ENCODE measurements around the gene TET1.
A peak's percentile ranks its signal among the peaks of the same experiment; 100 is the strongest.

The TET1 gene

GRCh38 chr10:68600041-68600778, 40.1 kb downstream of the TET1 start:
- peak; percentile 98 for ATAC-seq
- 0 out of 2 replicates have a peak, but pooled peaks have one; percentile 12 for TF ChIP-seq ZFP3 (CRISPR knock-in tag; IDR thresholded peaks at IDR 0.05)
- TF ChIP-seq, protein P1, sequence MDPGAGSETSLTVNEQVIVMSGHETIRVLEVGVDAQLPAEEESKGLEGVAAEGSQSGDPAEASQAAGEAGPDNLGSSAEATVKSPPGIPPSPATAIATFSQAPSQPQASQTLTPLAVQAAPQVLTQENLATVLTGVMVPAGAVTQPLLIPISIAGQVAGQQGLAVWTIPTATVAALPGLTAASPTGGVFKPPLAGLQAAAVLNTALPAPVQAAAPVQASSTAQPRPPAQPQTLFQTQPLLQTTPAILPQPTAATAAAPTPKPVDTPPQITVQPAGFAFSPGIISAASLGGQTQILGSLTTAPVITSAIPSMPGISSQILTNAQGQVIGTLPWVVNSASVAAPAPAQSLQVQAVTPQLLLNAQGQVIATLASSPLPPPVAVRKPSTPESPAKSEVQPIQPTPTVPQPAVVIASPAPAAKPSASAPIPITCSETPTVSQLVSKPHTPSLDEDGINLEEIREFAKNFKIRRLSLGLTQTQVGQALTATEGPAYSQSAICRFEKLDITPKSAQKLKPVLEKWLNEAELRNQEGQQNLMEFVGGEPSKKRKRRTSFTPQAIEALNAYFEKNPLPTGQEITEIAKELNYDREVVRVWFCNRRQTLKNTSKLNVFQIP (CRISPR knock-in tag; IDR thresholded peaks at IDR 0.05; ENCODE audit: borderline replicate concordance, low read depth), result no peak
- TF ChIP-seq CSRNP3 (CRISPR knock-in tag; IDR thresholded peaks at IDR 0.05), result no peak
- no peak for TF ChIP-seq PPARA (CRISPR knock-in tag; IDR thresholded peaks at IDR 0.05; ENCODE audit: borderline replicate concordance)
- no peak for TF ChIP-seq CSDC2 (CRISPR knock-in tag; IDR thresholded peaks at IDR 0.05)

GRCh38 chr10:68601501-68602265, 41.5 kb downstream of the TET1 start:
- no peak for ATAC-seq
- TF ChIP-seq GLIS3 (CRISPR knock-in tag; IDR thresholded peaks at IDR 0.05) (no peak), PPARA (CRISPR knock-in tag; IDR thresholded peaks at IDR 0.05; ENCODE audit: borderline replicate concordance) (no peak), ISL1 (CRISPR knock-in tag; IDR thresholded peaks at IDR 0.05) (no peak), ZC3H10 (CRISPR knock-in tag; IDR thresholded peaks at IDR 0.05) (no peak), ZNF565 (CRISPR knock-in tag; conservative IDR thresholded peaks at IDR 0.05; ENCODE audit: low read depth) (no peak), ARNTL (CRISPR knock-in tag; IDR thresholded peaks at IDR 0.05; ENCODE audit: borderline replicate concordance, low read depth) (no peak), CSDC2 (CRISPR knock-in tag; IDR thresholded peaks at IDR 0.05) (no peak), TOX (CRISPR knock-in tag; IDR thresholded peaks at IDR 0.05; ENCODE audit: borderline replicate concordance) (no peak), ZFP3 (CRISPR knock-in tag; IDR thresholded peaks at IDR 0.05) (no peak), OSR1 (CRISPR knock-in tag; IDR thresholded peaks at IDR 0.05) (no peak), SNAI2 (CRISPR knock-in tag; IDR thresholded peaks at IDR 0.05) (no peak), ZNF70 (CRISPR knock-in tag; IDR thresholded peaks at IDR 0.05) (no peak), RARB (CRISPR knock-in tag; IDR thresholded peaks at IDR 0.05) (no peak), BACH2 (CRISPR knock-in tag; IDR thresholded peaks at IDR 0.05; ENCODE audit: borderline replicate concordance) (no peak), ZNF8 (CRISPR knock-in tag; IDR thresholded peaks at IDR 0.05) (no peak), ZFP30 (CRISPR knock-in tag; IDR thresholded peaks at IDR 0.05) (no peak)
- TF ChIP-seq, protein P2, sequence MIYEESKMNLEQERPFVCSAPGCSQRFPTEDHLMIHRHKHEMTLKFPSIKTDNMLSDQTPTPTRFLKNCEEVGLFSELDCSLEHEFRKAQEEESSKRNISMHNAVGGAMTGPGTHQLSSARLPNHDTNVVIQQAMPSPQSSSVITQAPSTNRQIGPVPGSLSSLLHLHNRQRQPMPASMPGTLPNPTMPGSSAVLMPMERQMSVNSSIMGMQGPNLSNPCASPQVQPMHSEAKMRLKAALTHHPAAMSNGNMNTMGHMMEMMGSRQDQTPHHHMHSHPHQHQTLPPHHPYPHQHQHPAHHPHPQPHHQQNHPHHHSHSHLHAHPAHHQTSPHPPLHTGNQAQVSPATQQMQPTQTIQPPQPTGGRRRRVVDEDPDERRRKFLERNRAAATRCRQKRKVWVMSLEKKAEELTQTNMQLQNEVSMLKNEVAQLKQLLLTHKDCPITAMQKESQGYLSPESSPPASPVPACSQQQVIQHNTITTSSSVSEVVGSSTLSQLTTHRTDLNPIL (CRISPR knock-in tag; IDR thresholded peaks at IDR 0.05; ENCODE audit: low read depth), result no peak
- TF ChIP-seq, protein P1 (CRISPR knock-in tag; IDR thresholded peaks at IDR 0.05; ENCODE audit: borderline replicate concordance, low read depth), result no peak

DNA sequence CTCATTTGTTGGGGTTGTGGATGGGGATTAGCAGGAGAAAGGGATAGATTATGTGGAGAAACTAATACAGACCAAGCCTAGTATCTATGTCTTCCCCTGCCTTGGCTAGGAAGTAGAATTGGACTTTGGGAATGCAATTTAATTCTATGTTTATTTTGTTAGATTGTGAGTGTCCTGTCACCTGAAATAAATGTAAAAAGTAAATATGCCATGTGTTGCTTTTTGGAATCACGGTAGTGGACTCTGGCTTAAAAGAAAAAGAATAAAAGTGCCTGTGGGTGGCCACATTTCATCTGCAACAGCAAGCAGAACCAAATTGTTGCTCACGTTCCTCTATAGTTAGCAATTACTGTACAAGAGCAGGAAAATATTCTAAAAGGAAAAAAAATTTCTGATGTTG, 42.3 kb downstream of the TET1 start:
- TF ChIP-seq TCF4 (CRISPR knock-in tag; IDR thresholded peaks at IDR 0.05; ENCODE audit: borderline replicate concordance) (no peak), SNAI2 (CRISPR knock-in tag; IDR thresholded peaks at IDR 0.05) (no peak), RARB (CRISPR knock-in tag; IDR thresholded peaks at IDR 0.05) (no peak), TOX (CRISPR knock-in tag; IDR thresholded peaks at IDR 0.05; ENCODE audit: borderline replicate concordance) (no peak), BACH2 (CRISPR knock-in tag; IDR thresholded peaks at IDR 0.05; ENCODE audit: borderline replicate concordance) (no peak), ZFP30 (CRISPR knock-in tag; IDR thresholded peaks at IDR 0.05) (no peak), TSHZ2 (CRISPR knock-in tag; IDR thresholded peaks at IDR 0.05) (no peak), CSRNP3 (CRISPR knock-in tag; IDR thresholded peaks at IDR 0.05) (no peak), ZFP3 (CRISPR knock-in tag; IDR thresholded peaks at IDR 0.05) (no peak), ZNF8 (CRISPR knock-in tag; IDR thresholded peaks at IDR 0.05) (no peak), ARNTL (CRISPR knock-in tag; IDR thresholded peaks at IDR 0.05; ENCODE audit: borderline replicate concordance, low read depth) (no peak), ZNF565 (CRISPR knock-in tag; conservative IDR thresholded peaks at IDR 0.05; ENCODE audit: low read depth) (no peak)
- TF ChIP-seq, protein P1 (CRISPR knock-in tag; IDR thresholded peaks at IDR 0.05; ENCODE audit: borderline replicate concordance, low read depth), result no peak
- ATAC-seq, result no peak
